ENCODE measurements around the gene AUTS2. TPM values are rescaled to one million over a fixed set of nuclear protein-coding genes. Genes with fewer than 3 reads are reported as not detected.

AUTS2 gene
- total RNA-seq, 6 experiments from 2014 or later, result 10.4 to 32.0 (median 19.3) TPM

DNA sequence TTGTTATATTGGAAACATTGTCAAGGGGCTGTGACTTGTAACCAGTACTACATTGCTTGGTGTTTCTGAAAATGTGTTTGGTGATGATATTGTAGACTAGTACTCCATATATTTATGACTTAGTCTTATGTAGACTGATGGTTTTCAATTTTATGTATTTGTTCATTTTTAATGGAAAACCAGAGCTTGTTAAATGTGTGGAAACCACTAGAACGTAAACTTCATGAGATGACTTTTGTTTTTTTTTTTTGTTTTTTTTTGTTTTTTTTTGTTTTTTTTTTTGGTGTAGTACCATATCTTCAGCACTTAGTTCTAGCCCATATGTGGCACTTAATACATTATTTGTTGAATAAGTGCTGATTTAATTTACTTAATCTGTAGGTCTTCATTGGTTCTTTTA is 518.6 kb downstream of the AUTS2 start:
- ATAC-seq, result no peak
- Histone ChIP-seq H3K4me1 (no peaks in the 10 kb centered on the region), H3K27ac (no peak overlapping the region), H3K36me3 (no peaks in the 10 kb centered on the region), H3K4me3 (no peak overlapping the region), H3K27me3 (no peaks in the 10 kb centered on the region), H3K9me3 (peaks cover 0 to 4% (median under 1%) of the 10 kb centered on the region in 4 donors)
- TF ChIP-seq POLR2A (IDR thresholded peaks at IDR 0.05), result no peak
- TF ChIP-seq, protein P1, sequence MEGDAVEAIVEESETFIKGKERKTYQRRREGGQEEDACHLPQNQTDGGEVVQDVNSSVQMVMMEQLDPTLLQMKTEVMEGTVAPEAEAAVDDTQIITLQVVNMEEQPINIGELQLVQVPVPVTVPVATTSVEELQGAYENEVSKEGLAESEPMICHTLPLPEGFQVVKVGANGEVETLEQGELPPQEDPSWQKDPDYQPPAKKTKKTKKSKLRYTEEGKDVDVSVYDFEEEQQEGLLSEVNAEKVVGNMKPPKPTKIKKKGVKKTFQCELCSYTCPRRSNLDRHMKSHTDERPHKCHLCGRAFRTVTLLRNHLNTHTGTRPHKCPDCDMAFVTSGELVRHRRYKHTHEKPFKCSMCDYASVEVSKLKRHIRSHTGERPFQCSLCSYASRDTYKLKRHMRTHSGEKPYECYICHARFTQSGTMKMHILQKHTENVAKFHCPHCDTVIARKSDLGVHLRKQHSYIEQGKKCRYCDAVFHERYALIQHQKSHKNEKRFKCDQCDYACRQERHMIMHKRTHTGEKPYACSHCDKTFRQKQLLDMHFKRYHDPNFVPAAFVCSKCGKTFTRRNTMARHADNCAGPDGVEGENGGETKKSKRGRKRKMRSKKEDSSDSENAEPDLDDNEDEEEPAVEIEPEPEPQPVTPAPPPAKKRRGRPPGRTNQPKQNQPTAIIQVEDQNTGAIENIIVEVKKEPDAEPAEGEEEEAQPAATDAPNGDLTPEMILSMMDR (IDR thresholded peaks at IDR 0.05), result no peak
- DNase-seq, result no peak
- 78% methylated on average over 1 of the region's 1 CpG for WGBS (ENCODE audit: insufficient coverage, low coverage, low lambda C conversion rate, missing lambda C conversion rate)
- intact Hi-C loops (cut with DNase I), result no loop called here

DNA sequence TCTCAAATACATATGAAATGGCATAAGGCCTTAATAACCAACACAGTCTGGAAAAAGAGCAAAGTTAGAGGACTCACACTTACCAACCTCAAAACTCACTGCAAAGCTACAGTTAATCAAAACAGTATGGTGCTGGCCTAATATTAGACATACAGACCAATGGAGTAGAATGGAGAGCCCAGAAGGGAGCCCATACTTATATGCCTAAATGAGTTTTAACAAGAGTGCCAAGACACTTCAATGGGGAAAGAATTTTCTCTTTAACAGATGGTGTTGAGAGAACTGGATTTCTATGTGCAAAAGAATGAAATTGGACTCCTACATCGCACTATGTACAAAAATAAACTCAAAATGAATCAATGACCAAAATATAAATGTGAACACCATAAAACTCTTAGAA is 522.6 kb downstream of the AUTS2 start:
- Histone ChIP-seq H3K36me3 (no peaks in the 10 kb centered on the region), H3K27ac (no peak overlapping the region), H3K4me3 (no peak overlapping the region), H3K4me1 (no peaks in the 10 kb centered on the region), H3K27me3 (no peaks in the 10 kb centered on the region), H3K9me3 (peaks cover 0 to 7% (median 2%) of the 10 kb centered on the region in 4 donors)
- TF ChIP-seq, protein P1 (IDR thresholded peaks at IDR 0.05), result no peak
- TF ChIP-seq POLR2A (IDR thresholded peaks at IDR 0.05), result no peak
- WGBS (ENCODE audit: insufficient coverage, low coverage, low lambda C conversion rate, missing lambda C conversion rate), result 79% methylated on average over 1 of the region's 1 CpG
- ATAC-seq (no peak), DNase-seq (no peak)
- intact Hi-C loops (cut with DNase I), result no loop called here

DNA sequence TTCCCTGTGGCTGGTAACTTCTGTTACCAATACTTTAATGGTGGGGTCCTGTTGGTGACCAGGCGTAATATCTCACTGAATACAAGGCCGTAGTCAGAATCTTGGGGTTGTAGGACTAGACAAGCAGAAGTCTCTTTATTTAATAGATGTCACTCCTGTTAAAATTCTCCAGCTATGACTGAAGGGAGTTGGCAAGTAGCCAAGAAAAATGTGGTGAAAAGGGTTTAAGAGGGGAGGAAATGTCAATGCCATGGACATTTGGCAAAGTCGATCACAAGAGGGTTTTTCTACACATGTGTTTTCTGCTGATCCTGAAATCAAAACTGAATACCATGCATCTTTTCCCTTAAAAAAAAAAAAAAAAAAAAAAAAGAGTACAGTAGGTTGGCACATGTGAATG is 533.5 kb downstream of the AUTS2 start:
- DNase-seq (no peak), ATAC-seq (no peak)
- no peaks in the 10 kb centered on the region for H3K9me3 ChIP-seq
- no peak overlapping the region for H3K4me3 ChIP-seq
- TF ChIP-seq, protein P1 (IDR thresholded peaks at IDR 0.05), result no peak
- TF ChIP-seq POLR2A (IDR thresholded peaks at IDR 0.05), result no peak
- no peaks in the 10 kb centered on the region for H3K27me3 ChIP-seq
- 92% methylated on average over 3 of the region's 3 CpGs for WGBS (ENCODE audit: insufficient coverage, low coverage, low lambda C conversion rate, missing lambda C conversion rate)
- no peaks in the 10 kb centered on the region for H3K4me1 ChIP-seq
- intact Hi-C loops (cut with DNase I), result no loop called here
- no peaks in the 10 kb centered on the region for H3K36me3 ChIP-seq
- no peak overlapping the region for H3K27ac ChIP-seq

DNA sequence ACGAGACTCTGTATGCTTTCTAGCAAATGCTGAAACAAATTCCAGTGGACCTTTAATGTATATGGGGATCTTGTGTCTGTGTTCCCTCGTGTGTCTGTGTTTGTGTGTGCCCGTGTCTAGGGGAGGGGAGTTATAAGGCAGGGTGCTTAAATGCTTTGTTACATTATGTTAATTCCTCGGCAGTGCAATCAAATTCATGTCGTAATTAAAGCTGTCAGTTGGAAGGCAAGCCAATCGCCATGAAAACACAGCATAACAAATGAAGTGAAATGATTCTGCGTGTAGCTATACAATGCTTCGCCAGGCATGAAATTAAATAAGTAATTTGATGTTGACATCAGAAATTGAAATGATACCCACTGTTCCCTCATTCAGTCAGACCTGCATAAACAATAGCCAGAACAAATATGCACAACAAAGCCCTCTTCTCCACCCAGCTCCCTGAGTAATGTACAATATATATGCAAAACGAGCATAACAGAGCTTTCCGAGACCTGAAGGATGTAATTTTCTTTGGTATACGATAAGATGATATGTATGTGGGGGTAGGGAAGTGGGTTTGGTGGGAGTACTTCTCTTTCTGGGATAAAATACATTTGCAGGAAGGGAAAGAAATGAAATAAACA is 534.1 kb downstream of the AUTS2 start:
- ATAC-seq, result no peak
- Histone ChIP-seq H3K27me3 (no peaks in the 10 kb centered on the region), H3K9me3 (no peaks in the 10 kb centered on the region), H3K4me1 (no peaks in the 10 kb centered on the region), H3K36me3 (no peaks in the 10 kb centered on the region), H3K27ac (no peak overlapping the region), H3K4me3 (no peak overlapping the region)
- 72% methylated on average over 11 of the region's 11 CpGs for WGBS (ENCODE audit: insufficient coverage, low coverage, low lambda C conversion rate, missing lambda C conversion rate)
- TF ChIP-seq, protein P1 (IDR thresholded peaks at IDR 0.05), result no peak
- TF ChIP-seq POLR2A (IDR thresholded peaks at IDR 0.05), result no peak
- intact Hi-C loops (cut with DNase I), result no loop called here
- no peak for DNase-seq
